Measurements from ENCODE around the gene MAP3K7CL. TPM values are rescaled to one million over a fixed set of nuclear protein-coding genes. Genes with fewer than 3 reads are reported as not detected.

Gene MAP3K7CL
- total RNA-seq, 4 donors from 2014 or later = 1.6 to 2.8 (median 1.9) TPM

DNA sequence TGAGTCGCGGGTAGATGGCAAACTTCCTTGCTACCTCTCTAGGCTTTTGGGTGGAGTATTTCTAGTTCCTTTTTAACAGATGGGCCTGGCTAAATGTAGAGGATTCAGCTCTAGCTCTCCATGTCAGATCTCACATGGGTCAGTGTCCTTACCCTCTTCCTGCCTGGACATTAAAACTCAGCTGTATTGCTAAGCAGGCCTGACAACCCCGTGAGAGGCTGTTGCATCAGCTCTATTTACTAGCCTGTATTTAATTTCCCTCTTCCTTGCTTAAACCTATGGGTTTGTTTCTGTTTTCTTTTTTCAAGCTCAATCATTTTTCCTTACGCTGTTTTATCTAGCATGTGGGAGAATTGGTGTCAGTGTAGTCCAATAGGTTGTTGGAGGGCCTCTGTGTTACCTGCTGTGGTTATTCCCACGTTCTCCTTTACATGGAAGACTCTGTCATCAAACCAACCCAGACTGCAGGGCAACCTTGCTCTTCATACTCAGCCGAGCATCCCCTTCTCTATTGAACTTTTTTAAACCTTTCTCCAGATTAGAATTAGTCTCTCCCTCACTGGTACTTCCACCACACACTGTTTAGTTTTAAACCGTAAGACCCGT lies 88.8 kb downstream of the MAP3K7CL start:
- Histone ChIP-seq H3K36me3 (no peaks in the 10 kb centered on the region), H3K9me3 (no peaks in the 10 kb centered on the region), H3K4me1 (no peaks in the 10 kb centered on the region), H3K4me3 (no peak overlapping the region), H3K27ac (replicated peaks in 1 of 4) (no peak overlapping the region), H3K27me3 (no peaks in the 10 kb centered on the region)
- DNase-seq (ENCODE audit: extremely low spot score) = no peak
- TF ChIP-seq POLR2AphosphoS5 (IDR thresholded peaks at IDR 0.05) (no peak), POLR2A (IDR thresholded peaks at IDR 0.05; ENCODE audit: low read depth) (no peak), EP300 (IDR thresholded peaks at IDR 0.05) (no peak)
- TF ChIP-seq, protein P1, sequence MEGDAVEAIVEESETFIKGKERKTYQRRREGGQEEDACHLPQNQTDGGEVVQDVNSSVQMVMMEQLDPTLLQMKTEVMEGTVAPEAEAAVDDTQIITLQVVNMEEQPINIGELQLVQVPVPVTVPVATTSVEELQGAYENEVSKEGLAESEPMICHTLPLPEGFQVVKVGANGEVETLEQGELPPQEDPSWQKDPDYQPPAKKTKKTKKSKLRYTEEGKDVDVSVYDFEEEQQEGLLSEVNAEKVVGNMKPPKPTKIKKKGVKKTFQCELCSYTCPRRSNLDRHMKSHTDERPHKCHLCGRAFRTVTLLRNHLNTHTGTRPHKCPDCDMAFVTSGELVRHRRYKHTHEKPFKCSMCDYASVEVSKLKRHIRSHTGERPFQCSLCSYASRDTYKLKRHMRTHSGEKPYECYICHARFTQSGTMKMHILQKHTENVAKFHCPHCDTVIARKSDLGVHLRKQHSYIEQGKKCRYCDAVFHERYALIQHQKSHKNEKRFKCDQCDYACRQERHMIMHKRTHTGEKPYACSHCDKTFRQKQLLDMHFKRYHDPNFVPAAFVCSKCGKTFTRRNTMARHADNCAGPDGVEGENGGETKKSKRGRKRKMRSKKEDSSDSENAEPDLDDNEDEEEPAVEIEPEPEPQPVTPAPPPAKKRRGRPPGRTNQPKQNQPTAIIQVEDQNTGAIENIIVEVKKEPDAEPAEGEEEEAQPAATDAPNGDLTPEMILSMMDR (IDR thresholded peaks at IDR 0.05) = no peak
- WGBS = 92% methylated on average over 8 of the region's 8 CpGs
- intact Hi-C loops (cut with DNase I) = no loop called here

DNA sequence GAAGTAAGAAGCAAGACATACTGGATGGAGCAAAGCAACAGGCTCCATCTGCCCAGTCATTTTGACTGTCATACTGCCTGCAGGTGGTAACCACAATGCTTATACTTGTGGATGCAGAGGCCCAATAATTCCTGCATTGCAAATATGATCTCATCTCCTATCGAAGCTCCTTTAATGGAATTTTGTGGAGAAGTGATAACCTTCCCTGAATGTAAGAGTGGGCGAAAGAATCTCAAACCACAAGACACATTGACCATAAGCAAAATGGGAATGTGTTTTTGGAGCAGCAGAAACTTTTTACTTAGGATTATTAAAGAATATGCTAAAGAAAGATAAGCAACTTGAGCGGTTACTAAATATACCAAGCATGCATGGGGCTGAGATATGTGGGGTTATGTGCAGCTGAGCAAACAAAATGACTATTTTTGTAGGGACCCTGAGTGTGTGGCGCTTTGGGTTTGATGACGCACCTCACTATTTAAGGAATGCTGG lies 90.9 kb downstream of the MAP3K7CL start:
- H3K9me3 ChIP-seq = no peaks in the 10 kb centered on the region
- no peaks in the 10 kb centered on the region for H3K27me3 ChIP-seq
- intact Hi-C loops (cut with DNase I) = no loop called here
- no peak overlapping the region for H3K4me3 ChIP-seq
- H3K36me3 ChIP-seq = no peaks in the 10 kb centered on the region
- DNase-seq (ENCODE audit: extremely low spot score) = no peak
- TF ChIP-seq EP300 (IDR thresholded peaks at IDR 0.05) (no peak), POLR2A (IDR thresholded peaks at IDR 0.05; ENCODE audit: low read depth) (no peak), POLR2AphosphoS5 (IDR thresholded peaks at IDR 0.05) (no peak)
- TF ChIP-seq, protein P1 (IDR thresholded peaks at IDR 0.05) = no peak
- 94% methylated on average over 5 of the region's 5 CpGs for WGBS
- no peak overlapping the region for H3K27ac ChIP-seq (replicated peaks in 1 of 4)
- H3K4me1 ChIP-seq = no peaks in the 10 kb centered on the region

DNA sequence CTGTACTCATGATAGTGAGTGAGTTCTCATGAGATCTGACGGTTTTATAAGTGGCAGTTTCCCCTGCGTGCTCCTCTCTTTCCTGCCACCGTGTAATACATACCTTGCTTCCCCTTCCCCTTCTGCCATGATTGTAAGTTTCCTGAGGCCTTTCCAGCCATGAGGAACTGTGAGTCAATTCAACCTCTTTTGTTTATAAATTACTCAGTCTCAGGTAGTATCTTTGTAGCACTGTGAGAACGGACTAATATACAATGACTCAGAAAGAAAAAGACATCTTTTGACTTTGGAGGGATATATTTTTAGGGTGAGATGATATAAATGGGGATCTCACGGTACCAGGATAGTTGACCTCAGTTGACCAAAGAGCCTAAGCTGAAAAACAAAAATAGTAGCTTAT lies 93.6 kb downstream of the MAP3K7CL start:
- Histone ChIP-seq H3K27me3 (no peaks in the 10 kb centered on the region), H3K27ac (replicated peaks in 1 of 4) (no peak overlapping the region), H3K4me3 (no peak overlapping the region), H3K36me3 (no peaks in the 10 kb centered on the region), H3K9me3 (no peaks in the 10 kb centered on the region), H3K4me1 (no peaks in the 10 kb centered on the region)
- WGBS = 85% methylated on average over 5 of the region's 5 CpGs
- no peak for DNase-seq (ENCODE audit: extremely low spot score)
- TF ChIP-seq POLR2AphosphoS5 (IDR thresholded peaks at IDR 0.05) = no peak
- TF ChIP-seq POLR2A (IDR thresholded peaks at IDR 0.05; ENCODE audit: low read depth) = no peak
- no peak for TF ChIP-seq EP300 (IDR thresholded peaks at IDR 0.05)
- TF ChIP-seq, protein P1 (IDR thresholded peaks at IDR 0.05) = no peak
- intact Hi-C loops (cut with DNase I) = no loop called here

Small RNA genes within 50 kb of the gene (small RNA-seq; reads per million reads assigned to genes)
- gene RF00012 (0 reads per million in 3 donors), gene RF00019 (0 reads per million in 3 donors)

Other genes starting within 250 kb of the MAP3K7CL start
- 10 to 100 TPM; 19.4 to 39.7 (median 26.5) TPM for gene LTN1, start 137.8 kb upstream of the MAP3K7CL start, total RNA-seq
- gene RWDD2B, start 111.3 kb upstream of the MAP3K7CL start, total RNA-seq = 10 to 100 TPM in 3 of 4 donors, 1 to 10 TPM in 1; 8.3 to 16.2 (median 12.9) TPM
- 10 to 100 TPM; 31.3 to 47.8 (median 38.7) TPM for gene USP16, start 106.0 kb upstream of the MAP3K7CL start, total RNA-seq
- 100 to 1,000 TPM in 1 of 4 donors, 10 to 100 TPM in 3; 73.9 to 104 (median 85.4) TPM for gene CCT8, start 57.0 kb upstream of the MAP3K7CL start, total RNA-seq
- 10 to 100 TPM; 43.8 to 86.3 (median 50.9) TPM for gene BACH1, start 168.3 kb downstream of the MAP3K7CL start, total RNA-seq